GM19452 (cell line): ENCODE measurements around the gene DSCAM.

Source experiments
- ATAC-seq: cut with Tn5 transposase; IDR thresholded peaks from one replicate; pipeline ENCODE4 v1.9.1; 2021; ENCODE audit not compliant: unreplicated experiment

Gene DSCAM

DNA sequence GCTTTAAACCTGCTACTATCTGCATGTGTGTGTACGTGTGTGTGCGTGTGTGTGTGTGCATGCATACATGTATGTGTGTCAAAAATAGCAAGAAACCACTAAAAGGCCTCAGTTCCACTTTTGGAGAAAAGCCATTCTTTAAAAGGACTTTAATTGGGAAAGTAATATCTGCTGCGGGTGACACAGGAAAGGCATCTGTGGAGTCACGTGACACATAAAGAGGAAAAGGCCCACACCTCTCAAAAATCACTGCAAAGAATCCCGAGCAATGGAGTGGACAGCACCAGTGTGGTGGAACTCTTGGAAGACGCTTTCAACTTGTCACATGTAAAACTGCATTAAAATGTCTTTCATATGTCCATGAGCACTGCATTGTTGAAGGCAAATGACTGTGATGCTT, 63.6 kb downstream of the DSCAM start:
- no peak for ATAC-seq

DNA sequence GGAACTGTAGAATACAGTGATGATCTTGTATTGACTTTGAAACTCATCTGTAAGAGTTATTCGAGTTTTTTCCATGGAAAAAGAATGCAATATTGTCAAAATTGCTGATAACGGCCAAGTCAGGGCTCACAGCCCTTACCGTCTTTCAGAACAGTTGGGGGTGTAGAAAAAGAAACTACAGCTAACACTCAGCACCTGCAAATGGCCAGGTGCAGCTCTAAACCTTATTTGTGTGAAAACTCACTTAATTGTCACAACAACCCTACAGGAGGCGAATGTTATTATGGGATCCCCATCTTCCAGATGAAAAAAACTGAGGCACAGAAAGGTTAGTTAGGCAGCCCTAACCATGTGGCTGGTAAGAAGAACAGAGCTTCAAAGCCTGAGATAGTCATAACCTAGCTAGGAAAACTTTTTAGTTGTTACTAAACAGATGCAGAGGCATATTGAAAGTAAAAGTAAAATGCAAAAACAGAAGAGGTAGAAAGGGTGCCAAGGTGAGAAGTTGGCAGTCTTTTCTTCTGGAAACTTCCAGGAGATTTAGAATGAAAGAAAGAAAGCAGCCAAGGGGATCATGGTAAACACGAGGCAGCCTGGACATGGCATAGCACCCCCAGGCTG, 76.4 kb downstream of the DSCAM start:
- ATAC-seq: no peak

DNA sequence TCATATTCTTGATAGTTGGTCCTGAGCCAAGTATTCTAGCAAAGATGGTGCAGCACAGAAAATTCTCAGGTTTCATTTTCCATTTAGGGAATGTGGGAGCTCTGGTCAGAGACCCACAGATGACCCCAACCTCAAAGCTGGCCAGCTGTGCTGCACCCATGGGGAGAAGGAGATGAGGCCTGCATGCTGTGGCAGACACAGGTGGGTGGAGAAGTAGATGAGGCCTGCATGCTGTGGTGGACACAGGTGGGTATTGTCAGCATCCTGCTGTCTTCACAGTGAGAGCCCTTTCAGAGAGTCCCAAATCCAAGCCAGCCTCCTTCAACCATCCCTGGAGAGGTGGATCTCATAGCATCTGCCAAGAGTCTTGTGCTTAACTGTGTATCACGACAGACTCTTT, 77.7 kb downstream of the DSCAM start:
- no peak for ATAC-seq

DNA sequence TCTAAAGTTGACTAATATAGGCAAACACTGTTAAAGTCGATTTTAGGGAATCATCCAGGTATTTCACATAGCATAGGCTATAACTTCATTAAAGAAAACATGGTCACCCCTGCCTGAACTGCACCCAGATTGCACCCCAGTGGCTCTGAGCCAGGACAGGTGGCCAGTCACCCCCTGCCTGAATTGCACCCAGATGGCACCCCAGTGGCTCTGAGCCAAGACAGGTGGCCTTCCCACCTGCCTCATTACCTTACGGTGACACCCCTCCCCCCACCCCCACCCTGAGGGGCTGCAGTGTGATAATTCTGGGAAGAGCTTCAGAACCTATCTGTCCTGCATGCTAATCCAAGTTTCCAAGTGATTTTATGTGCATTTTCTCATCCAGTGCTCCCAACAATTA, 78.9 kb downstream of the DSCAM start:
- no peak for ATAC-seq

DNA sequence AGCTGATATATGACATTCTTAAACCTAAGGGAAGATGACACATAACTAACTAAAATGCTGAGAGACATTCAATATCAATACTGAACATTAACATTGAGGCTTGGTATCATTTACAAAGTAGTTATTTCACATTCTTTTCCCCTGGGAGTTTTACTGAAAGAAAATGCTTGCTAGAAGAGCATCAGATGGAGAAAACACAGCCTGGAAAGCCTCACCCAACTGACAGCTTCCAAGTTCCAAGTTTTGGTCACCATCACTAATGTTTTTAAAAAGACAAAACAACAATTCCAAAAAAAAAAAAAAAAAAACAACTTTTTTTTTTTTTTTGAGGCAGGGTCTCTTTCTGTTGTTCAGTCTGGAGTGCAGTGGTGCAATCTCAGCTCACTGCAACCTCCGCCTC, 80.6 kb downstream of the DSCAM start:
- ATAC-seq: no peak

DNA sequence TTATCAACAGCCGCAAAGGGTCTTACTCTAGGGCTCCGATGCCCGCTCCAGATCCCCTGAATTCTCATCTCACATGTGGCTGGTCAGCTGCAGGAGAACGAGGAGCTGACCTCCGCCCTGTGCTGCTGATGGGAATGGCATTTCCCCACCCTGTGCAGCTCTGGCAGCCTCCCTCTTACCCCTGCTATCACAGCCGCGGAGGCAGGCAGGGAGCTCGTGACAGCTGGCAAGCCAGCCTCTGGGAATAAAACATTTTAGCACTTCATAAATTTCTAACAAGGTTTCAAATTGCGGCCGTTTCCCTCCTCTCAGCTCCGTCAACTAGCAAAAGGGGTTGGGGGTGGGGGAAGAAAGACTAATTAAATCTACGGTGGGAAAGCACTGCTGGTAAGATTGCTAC, 81.1 kb downstream of the DSCAM start:
- ATAC-seq: no peak

DNA sequence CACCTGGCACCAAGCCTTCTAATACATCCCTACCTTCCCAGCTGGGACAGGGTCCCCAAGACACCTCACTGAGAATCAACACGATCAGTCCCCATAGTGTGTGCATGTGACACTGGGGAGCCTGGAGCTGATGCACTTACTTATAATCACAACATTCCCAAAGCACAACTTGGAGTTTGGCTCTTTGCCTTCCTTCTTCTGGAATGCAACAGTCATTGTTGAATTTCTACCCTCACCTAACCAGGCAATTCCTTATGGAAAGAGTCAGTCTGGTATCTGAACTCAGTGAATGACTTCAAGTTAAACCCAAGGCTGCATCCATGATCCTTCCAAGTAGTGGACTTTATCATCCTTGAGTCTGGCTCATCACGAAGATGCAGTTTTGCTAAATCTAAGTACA, 86.1 kb downstream of the DSCAM start:
- ATAC-seq: no peak

DNA sequence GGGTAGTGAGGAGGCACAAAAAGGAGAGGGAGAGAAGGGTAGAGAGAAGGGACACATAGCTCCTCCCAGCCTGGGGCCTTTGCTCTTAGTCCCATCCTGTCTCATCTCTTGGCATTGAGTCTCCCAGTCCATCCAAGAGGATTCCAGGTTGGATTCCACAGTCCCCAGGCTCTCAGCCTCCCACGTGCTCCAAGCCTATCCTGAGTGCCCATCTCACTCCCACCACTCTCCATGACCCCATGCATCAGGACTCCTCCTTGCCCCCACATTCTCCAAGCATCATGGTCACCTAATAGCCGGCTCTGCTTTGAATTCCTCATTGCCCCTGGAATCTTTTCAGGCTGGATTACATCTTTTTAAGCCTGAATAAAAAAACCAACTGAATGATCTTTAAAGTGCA, 87.9 kb downstream of the DSCAM start:
- no peak for ATAC-seq

DNA sequence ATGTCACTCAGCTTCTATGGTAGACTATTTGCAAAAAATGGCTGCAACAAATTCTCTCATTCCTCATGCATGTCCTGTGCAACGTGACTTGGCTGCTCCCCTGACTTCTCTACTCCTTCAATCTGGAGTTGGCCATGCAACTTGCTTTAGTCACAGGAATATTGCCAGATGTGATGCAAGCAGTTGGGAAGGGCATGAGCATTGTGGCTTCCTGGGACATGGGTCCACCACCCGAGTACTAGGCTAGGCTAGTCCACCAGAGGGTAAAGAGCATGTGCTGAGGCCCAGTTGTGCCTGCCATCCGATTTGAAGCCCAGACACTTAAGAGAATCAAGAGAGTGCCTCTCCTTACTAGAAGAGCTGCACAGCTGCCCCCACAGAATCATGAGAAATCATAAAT, 89.6 kb downstream of the DSCAM start:
- no peak for ATAC-seq

DNA sequence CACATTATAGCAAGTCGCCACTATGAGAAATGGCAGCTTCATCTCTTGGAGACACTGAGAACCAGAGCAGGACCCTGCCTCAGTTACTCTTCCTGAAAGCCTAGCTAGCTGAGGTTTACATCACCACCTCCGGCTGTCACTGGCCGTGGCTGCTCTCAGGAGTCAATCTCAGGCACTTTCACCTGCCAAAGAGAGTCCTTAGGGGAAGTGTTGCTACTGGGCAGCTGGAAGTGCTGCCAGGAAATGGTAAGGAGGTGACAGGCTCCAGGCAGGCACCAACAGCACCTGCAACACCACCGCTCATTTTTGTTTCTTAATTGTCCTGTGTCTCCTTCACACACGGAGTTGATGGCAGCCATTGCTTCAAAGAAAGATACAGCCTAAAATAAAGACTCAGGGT, 92.5 kb downstream of the DSCAM start:
- ATAC-seq: no peak

DNA sequence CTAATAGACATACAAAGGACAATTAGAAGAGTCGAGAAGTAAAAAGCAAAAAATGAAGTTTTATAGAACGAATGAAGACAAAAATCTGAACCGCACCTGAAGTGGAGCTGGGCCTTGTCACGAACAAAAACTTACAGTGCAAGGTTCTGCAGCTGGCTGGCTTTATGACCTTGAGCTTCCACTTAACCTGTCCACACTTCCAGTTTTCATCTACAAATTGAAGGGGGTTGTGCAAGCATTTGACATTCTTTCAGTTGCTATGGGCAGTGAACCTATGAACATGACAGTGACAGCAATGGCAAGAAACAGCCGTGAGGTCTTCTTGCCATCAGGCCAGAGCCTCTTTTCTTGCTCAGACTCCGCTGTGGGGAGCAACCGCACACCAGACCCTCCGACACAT, 93.2 kb downstream of the DSCAM start:
- no peak for ATAC-seq

DNA sequence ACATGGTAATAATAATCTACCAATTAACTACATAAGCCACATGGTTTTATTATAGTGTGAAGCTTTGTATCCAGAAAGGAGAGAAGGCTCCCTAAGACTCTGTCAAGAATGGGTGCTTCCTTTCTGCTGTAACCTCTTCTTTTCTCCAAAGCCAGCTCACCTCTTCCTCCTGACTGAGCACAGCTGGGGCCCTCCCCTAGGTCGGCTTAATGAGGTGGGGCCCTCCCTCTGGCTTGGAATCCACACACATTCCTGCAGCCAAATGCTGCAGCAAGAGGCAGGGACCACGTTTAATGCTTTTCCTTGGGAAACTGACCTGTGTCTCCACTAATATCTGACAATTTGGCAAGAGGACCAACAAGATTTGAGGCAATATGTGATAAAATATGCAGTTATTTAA, 94.8 kb downstream of the DSCAM start:
- no peak for ATAC-seq

DNA sequence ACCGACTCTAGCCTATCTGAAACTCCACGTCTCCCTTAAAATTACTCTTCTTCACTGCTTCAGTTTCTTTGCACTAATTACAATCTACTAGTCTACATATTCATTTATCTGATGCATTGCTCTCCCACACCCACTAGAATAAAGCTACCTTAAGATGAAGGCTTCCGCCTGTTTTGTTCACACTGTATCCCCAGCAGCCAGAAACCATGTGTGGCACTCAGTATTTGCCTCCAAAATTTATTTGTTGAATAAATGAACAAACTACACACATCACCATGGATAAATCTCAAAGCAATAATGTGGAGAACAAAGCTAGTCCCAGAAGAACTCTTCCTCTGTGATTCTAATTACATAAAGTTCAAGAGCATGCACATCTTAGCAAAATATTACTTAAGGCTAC, 95.7 kb downstream of the DSCAM start:
- ATAC-seq: no peak

DNA sequence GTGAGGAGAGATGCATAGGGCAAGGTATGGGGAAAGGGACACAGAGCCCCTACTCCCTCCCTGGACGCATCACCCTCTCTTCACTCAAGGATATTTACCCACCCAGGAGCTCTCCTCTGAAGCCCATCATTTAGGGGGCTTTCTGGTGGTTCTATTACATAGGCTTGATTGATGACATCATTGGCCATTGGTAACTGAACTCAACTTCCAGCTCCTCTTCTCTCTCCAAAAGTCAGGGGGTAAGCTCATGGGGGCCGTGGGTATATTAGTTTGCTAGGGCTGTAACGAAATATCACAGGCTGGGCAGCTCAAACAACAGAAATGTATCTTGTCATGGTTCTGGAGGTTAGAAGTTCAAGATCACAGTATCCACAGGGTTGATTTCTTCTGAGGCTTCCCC, 110.8 kb downstream of the DSCAM start:
- no peak for ATAC-seq

DNA sequence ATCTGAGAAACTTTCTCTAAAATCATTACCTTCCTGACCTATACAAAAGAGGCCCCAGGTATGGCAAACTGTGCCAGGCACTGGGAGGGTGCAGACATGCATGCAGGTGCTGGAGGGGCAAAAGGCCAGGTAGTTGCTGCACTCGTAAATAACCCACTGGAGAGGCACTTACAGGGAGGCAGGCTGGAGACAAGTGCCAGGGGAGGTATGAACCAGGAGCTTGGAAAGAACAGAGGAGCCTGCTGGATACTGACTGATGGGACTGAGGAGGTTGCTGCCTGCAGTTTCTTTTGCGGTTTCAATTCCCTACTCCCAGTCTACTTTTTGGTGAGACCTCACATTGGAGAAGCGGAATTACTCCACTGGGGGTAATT, 113.9 kb downstream of the DSCAM start:
- no peak for ATAC-seq

DNA sequence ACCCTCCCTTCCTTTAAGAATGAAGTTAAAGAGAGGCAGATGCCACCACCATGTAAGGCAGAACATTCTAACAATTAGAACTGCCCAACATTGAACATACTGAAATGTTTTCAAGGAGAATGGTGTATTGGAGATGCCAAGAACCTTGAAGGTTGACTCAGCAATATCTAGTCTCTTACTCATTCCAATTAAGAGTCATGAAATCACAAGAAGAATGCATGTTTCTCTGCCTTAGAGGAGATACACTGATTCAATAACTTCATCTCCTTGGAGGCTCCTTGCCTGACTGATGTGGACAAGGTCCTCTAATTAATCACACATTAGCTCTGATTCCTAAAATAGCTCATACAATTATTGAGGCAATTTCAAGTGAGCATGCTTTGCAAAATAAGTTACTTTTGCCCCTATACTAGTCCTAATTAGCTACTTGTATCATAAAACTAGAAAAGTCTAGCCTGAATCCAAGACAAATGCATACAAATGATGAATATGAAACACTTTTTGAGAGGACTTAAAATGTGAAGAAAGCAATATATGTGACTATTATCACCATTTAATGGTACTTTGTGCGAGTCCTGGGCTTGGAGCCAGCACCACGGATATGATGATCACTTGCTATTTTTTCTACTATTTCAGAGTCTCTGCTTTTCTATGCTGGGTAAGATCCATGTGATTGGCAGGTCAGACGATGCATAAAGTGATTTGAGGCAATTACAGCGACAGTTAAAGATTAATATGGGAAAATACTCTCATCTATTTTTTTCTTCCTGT, 114.5 kb downstream of the DSCAM start:
- ATAC-seq: no peak

DNA sequence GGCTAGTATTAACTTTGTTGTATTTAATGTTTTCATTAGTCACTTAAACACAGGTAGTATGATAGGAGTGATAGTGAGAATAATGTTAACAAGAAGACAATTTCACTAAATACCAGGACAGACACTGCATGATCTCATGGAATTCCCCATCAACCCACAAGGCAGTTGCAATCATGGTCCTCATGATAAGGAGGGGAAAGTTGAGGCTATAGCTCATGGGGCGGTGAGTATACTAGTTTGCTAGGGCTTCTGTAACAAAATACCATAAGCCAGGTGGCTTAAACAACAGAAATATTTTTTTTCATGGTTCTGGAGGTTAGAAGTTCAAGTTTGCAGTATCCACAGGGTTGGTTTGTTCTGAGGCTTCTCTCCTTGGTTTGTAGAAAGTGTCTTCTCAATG, 115.8 kb downstream of the DSCAM start:
- ATAC-seq: no peak

DNA sequence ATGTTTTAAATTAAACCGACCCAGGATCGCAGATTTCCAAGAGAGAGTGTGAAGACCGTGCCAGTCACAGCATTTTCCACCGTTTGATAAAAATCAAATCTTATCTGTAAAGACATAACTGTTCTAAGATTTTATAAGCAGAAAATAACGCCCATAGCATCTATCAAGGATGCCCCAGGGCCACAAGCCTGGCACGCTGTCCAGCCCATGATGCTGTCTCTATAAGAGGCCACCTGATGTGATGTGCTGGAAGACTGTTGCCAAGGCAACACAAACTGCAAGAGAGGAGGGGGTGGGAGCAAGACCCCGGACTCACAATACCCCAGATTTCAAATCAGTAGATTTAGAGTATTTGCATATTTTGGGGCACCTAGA, 116.5 kb downstream of the DSCAM start:
- ATAC-seq: no peak

DNA sequence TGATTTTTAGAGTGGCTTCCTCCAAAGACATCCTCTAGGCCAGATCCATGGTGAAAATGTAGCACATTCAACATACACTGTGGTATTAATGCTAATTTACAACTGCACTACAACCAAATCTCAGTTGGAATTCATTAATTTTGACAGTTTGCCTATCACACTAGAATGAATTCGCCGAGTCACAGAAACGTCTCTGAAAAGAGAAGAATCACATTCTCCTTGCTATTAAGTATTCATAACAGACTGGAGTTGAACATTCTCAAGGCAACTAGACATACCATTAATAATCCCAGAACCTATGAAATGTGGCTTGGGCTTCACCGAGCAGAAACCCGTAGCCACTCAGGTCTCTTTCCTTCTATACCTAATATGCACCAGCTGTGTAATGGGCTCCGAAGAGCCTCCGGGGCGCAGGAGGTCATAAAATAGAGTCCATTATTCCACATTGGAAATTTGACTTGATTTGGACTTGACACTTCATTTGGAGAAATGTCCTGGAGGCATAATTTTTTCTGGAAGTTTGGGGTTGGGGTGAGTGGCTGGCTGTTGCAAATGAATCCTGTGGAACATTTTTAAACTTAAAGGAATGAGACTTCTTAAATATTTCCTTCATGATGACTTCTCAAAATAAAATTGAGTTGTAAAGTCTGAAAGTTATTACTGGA, 117.1 kb downstream of the DSCAM start:
- ATAC-seq: no peak

DNA sequence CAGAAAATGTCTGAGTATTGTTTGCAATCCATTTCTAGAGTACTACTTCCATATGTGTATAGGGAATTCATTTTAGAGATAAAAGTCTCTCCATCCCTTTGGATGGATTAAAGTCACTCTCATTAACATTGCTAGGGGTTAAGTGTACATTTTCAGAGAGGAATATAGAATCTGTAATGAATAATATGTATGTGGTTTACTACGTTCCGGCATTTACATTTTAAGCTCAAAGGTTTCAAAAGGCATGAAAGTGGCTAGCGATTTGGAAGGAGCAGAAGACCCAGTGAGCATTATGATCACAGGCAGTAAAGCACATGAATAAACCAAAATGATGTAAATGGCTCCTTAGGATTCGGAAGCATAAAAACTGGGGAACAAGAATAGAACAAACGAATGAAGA, 123.0 kb downstream of the DSCAM start:
- no peak for ATAC-seq

DNA sequence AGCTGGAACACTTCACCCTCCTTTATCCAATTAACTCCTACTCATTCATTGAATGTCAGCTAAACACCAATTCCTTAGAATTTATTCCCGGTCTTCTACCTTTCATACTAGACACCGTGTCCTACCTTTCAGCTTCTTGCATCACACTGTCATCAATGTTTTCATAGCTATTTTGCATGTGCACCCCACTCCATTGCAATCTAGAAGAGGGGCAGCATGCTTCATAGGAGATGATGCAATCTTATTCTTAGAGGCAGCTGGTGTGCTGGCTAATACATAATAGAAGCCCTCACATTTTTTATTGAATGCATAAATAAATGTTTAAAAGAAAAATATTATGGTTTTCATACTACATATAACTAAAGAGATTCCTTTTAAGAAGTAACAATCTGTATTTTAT, 123.6 kb downstream of the DSCAM start:
- ATAC-seq: no peak

DNA sequence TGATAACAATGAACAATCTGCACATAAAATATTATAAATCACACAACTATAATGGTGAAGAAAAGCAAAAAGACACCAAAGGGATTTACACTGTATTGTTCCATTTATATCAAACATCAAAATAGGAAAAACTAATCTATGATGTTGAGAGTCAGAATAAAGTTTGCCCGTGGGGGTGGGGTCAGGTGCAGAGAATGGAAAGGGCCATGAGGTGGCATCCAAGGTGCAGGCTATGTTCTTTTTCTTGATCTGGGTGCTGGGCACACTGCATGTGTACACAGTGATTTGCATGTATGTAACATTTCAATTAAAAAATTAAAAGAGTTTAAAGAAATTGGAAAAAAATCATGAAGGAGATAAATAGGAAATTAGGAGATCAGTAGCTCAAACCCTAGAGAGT, 127.3 kb downstream of the DSCAM start:
- ATAC-seq: no peak

DNA sequence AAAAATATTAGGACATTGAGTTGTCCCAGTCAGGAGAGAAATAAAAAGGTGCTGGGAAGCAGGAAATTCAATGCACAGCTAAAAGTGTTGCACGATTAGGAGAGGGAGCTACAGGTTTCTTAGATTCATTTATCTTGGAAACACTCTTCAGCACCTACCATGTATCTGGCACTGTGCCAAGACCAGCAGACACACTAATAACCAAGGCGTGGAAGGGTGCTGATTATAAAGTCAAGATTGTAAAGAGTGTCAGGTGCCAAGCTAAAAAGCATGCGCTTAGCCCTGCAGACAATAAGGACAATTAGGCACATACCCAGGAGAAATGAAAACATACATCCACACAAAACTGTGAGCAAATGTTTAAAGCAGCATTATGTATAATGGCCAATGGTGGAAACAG, 129.9 kb downstream of the DSCAM start:
- ATAC-seq: no peak
